Measurements from ENCODE around the gene GCA.

Gene GCA

GRCh38 chr2:162315938-162316337, 28.0 kb upstream of the GCA start:
- Histone ChIP-seq H3K9ac (ENCODE audit: low read depth, low read length) (no peak overlapping the region), H3K36me3 (ENCODE audit: control insufficient read depth, insufficient read depth, low read length) (no peaks in the 10 kb centered on the region), H3K27ac (ENCODE audit: low read depth, low read length) (no peak overlapping the region), H3K4me1 (ENCODE audit: control insufficient read depth, insufficient read depth, low read length) (peaks cover 19% of the 10 kb centered on the region), H3K4me3 (ENCODE audit: low read depth, low read length) (no peak overlapping the region), H3K9me3 (ENCODE audit: control insufficient read depth, insufficient read depth, low read length) (no peaks in the 10 kb centered on the region), H3K27me3 (ENCODE audit: control insufficient read depth, insufficient read depth, low read length) (peaks cover 26% of the 10 kb centered on the region)

- Histone ChIP-seq H3K4me1 (ENCODE audit: control insufficient read depth, insufficient read depth, low read length) (peaks cover 26% of the 10 kb centered on the region), H3K4me3 (ENCODE audit: low read depth, low read length) (no peak overlapping the region), H3K36me3 (ENCODE audit: control insufficient read depth, insufficient read depth, low read length) (no peaks in the 10 kb centered on the region), H3K27me3 (ENCODE audit: control insufficient read depth, insufficient read depth, low read length) (peaks cover 26% of the 10 kb centered on the region), H3K9ac (ENCODE audit: low read depth, low read length) (no peak overlapping the region), H3K9me3 (ENCODE audit: control insufficient read depth, insufficient read depth, low read length) (no peaks in the 10 kb centered on the region), H3K27ac (ENCODE audit: low read depth, low read length) (no peak overlapping the region)
These were observed 27.3 kb upstream of the GCA start for GRCh38 chr2:162316590-162316989.

GRCh38 chr2:162317058-162317742, 26.7 kb upstream of the GCA start:
- Histone ChIP-seq H3K4me1 (ENCODE audit: control insufficient read depth, insufficient read depth, low read length) (peaks cover 26% of the 10 kb centered on the region), H3K36me3 (ENCODE audit: control insufficient read depth, insufficient read depth, low read length) (no peaks in the 10 kb centered on the region), H3K9ac (ENCODE audit: low read depth, low read length) (no peak overlapping the region), H3K4me3 (ENCODE audit: low read depth, low read length) (0 out of 2 replicates have a peak overlapping the region, but pooled peaks have one; percentile 75), H3K27ac (ENCODE audit: low read depth, low read length) (no peak overlapping the region), H3K9me3 (ENCODE audit: control insufficient read depth, insufficient read depth, low read length) (no peaks in the 10 kb centered on the region), H3K27me3 (ENCODE audit: control insufficient read depth, insufficient read depth, low read length) (peaks cover 26% of the 10 kb centered on the region)

GRCh38 chr2:162317861-162318327, 26.0 kb upstream of the GCA start:
- no peaks in the 10 kb centered on the region for H3K36me3 ChIP-seq (ENCODE audit: control insufficient read depth, insufficient read depth, low read length)
- peaks cover 26% of the 10 kb centered on the region for H3K4me1 ChIP-seq (ENCODE audit: control insufficient read depth, insufficient read depth, low read length)
- H3K27me3 ChIP-seq (ENCODE audit: control insufficient read depth, insufficient read depth, low read length) = peaks cover 26% of the 10 kb centered on the region
- no peaks in the 10 kb centered on the region for H3K9me3 ChIP-seq (ENCODE audit: control insufficient read depth, insufficient read depth, low read length)
- H3K27ac ChIP-seq (ENCODE audit: low read depth, low read length) = no peak overlapping the region
- H3K9ac ChIP-seq (ENCODE audit: low read depth, low read length) = peak overlapping the region; percentile 26; the same call in 1 of the 2 replicates
- peak overlapping the region; percentile 75 for H3K4me3 ChIP-seq (ENCODE audit: low read depth, low read length)

- Histone ChIP-seq H3K9ac (ENCODE audit: low read depth, low read length) (peak within 1 kb of the TSS; percentile 26), H3K4me3 (ENCODE audit: low read depth, low read length) (peak within 1 kb of the TSS; percentile 75), H3K27me3 (ENCODE audit: control insufficient read depth, insufficient read depth, low read length) (peaks cover 26% of the 10 kb centered on the region), H3K36me3 (ENCODE audit: control insufficient read depth, insufficient read depth, low read length) (no peaks in the 10 kb centered on the region), H3K27ac (ENCODE audit: low read depth, low read length) (no peak within 1 kb of the TSS), H3K9me3 (ENCODE audit: control insufficient read depth, insufficient read depth, low read length) (no peaks in the 10 kb centered on the region), H3K4me1 (ENCODE audit: control insufficient read depth, insufficient read depth, low read length) (peaks cover 26% of the 10 kb centered on the region)
These were observed 25.4 kb upstream of the GCA start, which contains the start of gene IFIH1 for GRCh38 chr2:162318328-162319180. Gene IFIH1 (minus strand): TSS chr2:162318684. CDS start chr2:162318307, 377 bp downstream.

- Histone ChIP-seq H3K9ac (ENCODE audit: low read depth, low read length) (no peak overlapping the region), H3K27ac (ENCODE audit: low read depth, low read length) (no peak overlapping the region), H3K4me3 (ENCODE audit: low read depth, low read length) (no peak overlapping the region; the same call in 1 of the 2 replicates)
These were observed 22.9 kb upstream of the GCA start for GRCh38 chr2:162320864-162321517.

GRCh38 chr2:162324953-162325352, 19.0 kb upstream of the GCA start:
- Histone ChIP-seq H3K9me3 (ENCODE audit: control insufficient read depth, insufficient read depth, low read length) (no peaks in the 10 kb centered on the region), H3K27ac (ENCODE audit: low read depth, low read length) (no peak overlapping the region), H3K36me3 (ENCODE audit: control insufficient read depth, insufficient read depth, low read length) (no peaks in the 10 kb centered on the region), H3K4me3 (ENCODE audit: low read depth, low read length) (no peak overlapping the region), H3K4me1 (ENCODE audit: control insufficient read depth, insufficient read depth, low read length) (peaks cover 18% of the 10 kb centered on the region), H3K9ac (ENCODE audit: low read depth, low read length) (no peak overlapping the region), H3K27me3 (ENCODE audit: control insufficient read depth, insufficient read depth, low read length) (no peaks in the 10 kb centered on the region)

More at GRCh38 chr2:162320864-162321517, 22.9 kb upstream of the GCA start:
- Histone ChIP-seq H3K27me3 (ENCODE audit: control insufficient read depth, insufficient read depth, low read length) (peaks cover 26% of the 10 kb centered on the region), H3K4me1 (ENCODE audit: control insufficient read depth, insufficient read depth, low read length) (peaks cover 33% of the 10 kb centered on the region), H3K36me3 (ENCODE audit: control insufficient read depth, insufficient read depth, low read length) (no peaks in the 10 kb centered on the region), H3K9me3 (ENCODE audit: control insufficient read depth, insufficient read depth, low read length) (no peaks in the 10 kb centered on the region)

GRCh38 chr2:162327134-162327769, 16.7 kb upstream of the GCA start:
- Histone ChIP-seq H3K36me3 (ENCODE audit: control insufficient read depth, insufficient read depth, low read length) (no peaks in the 10 kb centered on the region), H3K27ac (ENCODE audit: low read depth, low read length) (no peak overlapping the region), H3K27me3 (ENCODE audit: control insufficient read depth, insufficient read depth, low read length) (no peaks in the 10 kb centered on the region), H3K9ac (ENCODE audit: low read depth, low read length) (no peak overlapping the region), H3K4me3 (ENCODE audit: low read depth, low read length) (no peak overlapping the region), H3K9me3 (ENCODE audit: control insufficient read depth, insufficient read depth, low read length) (no peaks in the 10 kb centered on the region), H3K4me1 (ENCODE audit: control insufficient read depth, insufficient read depth, low read length) (peaks cover 7% of the 10 kb centered on the region; the same call in 1 of the 2 replicates)

GRCh38 chr2:162327806-162328205, 16.1 kb upstream of the GCA start:
- H3K27ac ChIP-seq (ENCODE audit: low read depth, low read length) = no peak overlapping the region
- no peak overlapping the region for H3K4me3 ChIP-seq (ENCODE audit: low read depth, low read length)
- H3K27me3 ChIP-seq (ENCODE audit: control insufficient read depth, insufficient read depth, low read length) = no peaks in the 10 kb centered on the region
- H3K4me1 ChIP-seq (ENCODE audit: control insufficient read depth, insufficient read depth, low read length) = peaks cover 7% of the 10 kb centered on the region; the same call in 1 of the 2 replicates
- no peak overlapping the region for H3K9ac ChIP-seq (ENCODE audit: low read depth, low read length)
- H3K36me3 ChIP-seq (ENCODE audit: control insufficient read depth, insufficient read depth, low read length) = no peaks in the 10 kb centered on the region
- no peaks in the 10 kb centered on the region for H3K9me3 ChIP-seq (ENCODE audit: control insufficient read depth, insufficient read depth, low read length)

- Histone ChIP-seq H3K27ac (ENCODE audit: low read depth, low read length) (no peak overlapping the region), H3K9me3 (ENCODE audit: control insufficient read depth, insufficient read depth, low read length) (peaks cover under 1% of the 10 kb centered on the region; the same call in 1 of the 2 replicates), H3K36me3 (ENCODE audit: control insufficient read depth, insufficient read depth, low read length) (no peaks in the 10 kb centered on the region), H3K4me3 (ENCODE audit: low read depth, low read length) (no peak overlapping the region), H3K4me1 (ENCODE audit: control insufficient read depth, insufficient read depth, low read length) (peaks cover 7% of the 10 kb centered on the region; the same call in 1 of the 2 replicates), H3K9ac (ENCODE audit: low read depth, low read length) (no peak overlapping the region), H3K27me3 (ENCODE audit: control insufficient read depth, insufficient read depth, low read length) (no peaks in the 10 kb centered on the region)
These were observed 15.3 kb upstream of the GCA start for GRCh38 chr2:162328424-162329157.
